ENCODE data around the gene RHOC.

GRCh38 chr1:112727716-112728115 lies 20.8 kb upstream of the RHOC start:
- TF ChIP-seq CTCF (IDR thresholded peaks at IDR 0.05) (no peak), POLR2A (IDR thresholded peaks at IDR 0.05) (no peak)
